GM18909 (cell line): ENCODE data around the gene SALL2.

Experiments used
- ATAC-seq: cut with Tn5 transposase; IDR thresholded peaks from one replicate; pipeline ENCODE4 v1.9.1; 2021; ENCODE audit warnings: mild to moderate bottlenecking; ENCODE audit not compliant: unreplicated experiment, poor library complexity

Gene SALL2

GRCh38 chr14:21494902-21495762 lies 31.0 kb downstream of the SALL2 start:
- no peak for ATAC-seq

GRCh38 chr14:21486640-21487087 lies 39.5 kb downstream of the SALL2 start:
- ATAC-seq, result no peak

- ATAC-seq, result peak; percentile 100
Measured at GRCh38 chr14:21476925-21477681, 49.0 kb downstream of the SALL2 start, which contains the start of the genes RAB2B and TOX4. TSS of gene RAB2B (minus strand) at chr14:21476959. CDS start at chr14:21476872, 87 bp downstream. TSS of gene TOX4 (plus strand) at chr14:21477195. CDS start at chr14:21477279, 84 bp downstream.

- ATAC-seq, result peak; percentile 40
Measured at GRCh38 chr14:21476523-21476924, 49.6 kb downstream of the SALL2 start.

- ATAC-seq, result no peak
Measured at GRCh38 chr14:21475767-21476522, 50.2 kb downstream of the SALL2 start.
